ENCODE data around the gene ZNF438. TPM values are rescaled to one million over a fixed set of nuclear protein-coding genes. Genes with fewer than 3 reads are reported as not detected.
"Not testable (repeated sequence)": the region's sequence is repeated elsewhere in the genome, so short reads cannot be mapped to it uniquely, and the experiment has no call there.

ZNF438 gene
- total and polyA plus RNA-seq, 7 donors = 3.9 to 18.9 (median 11.9) TPM

DNA sequence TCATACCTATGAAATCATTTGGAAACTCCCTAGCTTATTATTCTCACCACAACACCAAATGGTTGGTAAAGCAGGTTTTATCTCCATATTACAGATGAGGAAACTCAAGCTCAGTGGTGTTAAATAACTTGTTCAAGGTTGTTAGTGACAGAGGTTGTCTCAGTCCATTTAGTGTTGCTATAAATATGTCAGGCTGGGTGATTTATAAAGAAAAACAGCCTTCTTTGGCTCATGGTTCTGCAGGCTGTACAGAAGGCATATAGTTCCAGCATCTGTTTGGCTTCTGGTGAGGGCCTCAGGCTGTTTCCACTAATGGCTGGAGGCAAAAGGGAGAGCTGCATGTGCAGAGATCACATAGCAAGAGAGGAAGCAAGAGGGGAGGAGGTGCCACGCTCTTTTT lies 96.6 kb downstream of the ZNF438 start:
- intact Hi-C loops (cut with DNase I) = no loop called here
- Histone ChIP-seq H3K36me3 (peaks cover 0 to 4% (median 0%) of the 10 kb centered on the region in 4 donors), H3K9me3 (no peaks in the 10 kb centered on the region), H3K27me3 (no peaks in the 10 kb centered on the region), H3K4me1 (peaks cover 0 to 15% (median 4%) of the 10 kb centered on the region in 4 donors), H3K27ac (peak overlapping the region in 1 of 4 donors; percentile 11), H3K4me3 (no peak overlapping the region)
- TF ChIP-seq POLR2AphosphoS5 (IDR thresholded peaks at IDR 0.05) = no peak
- 87 to 88% methylated on average over 1 of the region's 1 CpG for WGBS, 2 donors
- DNase-seq = no peak

DNA sequence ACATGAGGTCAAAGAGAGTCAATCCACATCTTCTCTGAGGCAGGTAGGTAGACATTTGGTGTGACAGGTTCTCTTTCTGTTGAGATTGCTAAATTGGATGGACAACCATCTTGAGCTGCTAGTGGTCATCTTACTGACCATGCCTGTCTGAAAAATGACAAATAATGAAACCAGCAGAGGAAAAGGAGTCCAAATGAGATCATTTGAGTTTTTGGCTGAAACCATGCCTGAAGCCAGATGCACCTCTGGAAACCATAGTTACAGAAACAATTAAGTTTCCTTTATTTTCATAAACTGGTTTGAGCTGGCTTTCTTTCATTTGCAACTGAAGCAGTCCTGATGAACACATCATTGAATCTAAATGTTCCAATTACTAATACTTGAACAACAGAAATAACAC lies 100.6 kb downstream of the ZNF438 start:
- Histone ChIP-seq H3K27ac (no peak overlapping the region), H3K27me3 (no peaks in the 10 kb centered on the region), H3K4me3 (no peak overlapping the region), H3K4me1 (peaks cover 0 to 7% (median 0%) of the 10 kb centered on the region in 4 donors), H3K9me3 (no peaks in the 10 kb centered on the region), H3K36me3 (peaks cover 0 to 9% (median 2%) of the 10 kb centered on the region in 4 donors)
- TF ChIP-seq POLR2A (IDR thresholded peaks at IDR 0.05) = no peak
- no peak for TF ChIP-seq EP300 (IDR thresholded peaks at IDR 0.05)
- TF ChIP-seq, protein P1, sequence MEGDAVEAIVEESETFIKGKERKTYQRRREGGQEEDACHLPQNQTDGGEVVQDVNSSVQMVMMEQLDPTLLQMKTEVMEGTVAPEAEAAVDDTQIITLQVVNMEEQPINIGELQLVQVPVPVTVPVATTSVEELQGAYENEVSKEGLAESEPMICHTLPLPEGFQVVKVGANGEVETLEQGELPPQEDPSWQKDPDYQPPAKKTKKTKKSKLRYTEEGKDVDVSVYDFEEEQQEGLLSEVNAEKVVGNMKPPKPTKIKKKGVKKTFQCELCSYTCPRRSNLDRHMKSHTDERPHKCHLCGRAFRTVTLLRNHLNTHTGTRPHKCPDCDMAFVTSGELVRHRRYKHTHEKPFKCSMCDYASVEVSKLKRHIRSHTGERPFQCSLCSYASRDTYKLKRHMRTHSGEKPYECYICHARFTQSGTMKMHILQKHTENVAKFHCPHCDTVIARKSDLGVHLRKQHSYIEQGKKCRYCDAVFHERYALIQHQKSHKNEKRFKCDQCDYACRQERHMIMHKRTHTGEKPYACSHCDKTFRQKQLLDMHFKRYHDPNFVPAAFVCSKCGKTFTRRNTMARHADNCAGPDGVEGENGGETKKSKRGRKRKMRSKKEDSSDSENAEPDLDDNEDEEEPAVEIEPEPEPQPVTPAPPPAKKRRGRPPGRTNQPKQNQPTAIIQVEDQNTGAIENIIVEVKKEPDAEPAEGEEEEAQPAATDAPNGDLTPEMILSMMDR (IDR thresholded peaks at IDR 0.05) = no peak
- no peak for TF ChIP-seq POLR2AphosphoS5 (IDR thresholded peaks at IDR 0.05)
- intact Hi-C loops (cut with DNase I) = no loop called here
- no peak for DNase-seq

DNA sequence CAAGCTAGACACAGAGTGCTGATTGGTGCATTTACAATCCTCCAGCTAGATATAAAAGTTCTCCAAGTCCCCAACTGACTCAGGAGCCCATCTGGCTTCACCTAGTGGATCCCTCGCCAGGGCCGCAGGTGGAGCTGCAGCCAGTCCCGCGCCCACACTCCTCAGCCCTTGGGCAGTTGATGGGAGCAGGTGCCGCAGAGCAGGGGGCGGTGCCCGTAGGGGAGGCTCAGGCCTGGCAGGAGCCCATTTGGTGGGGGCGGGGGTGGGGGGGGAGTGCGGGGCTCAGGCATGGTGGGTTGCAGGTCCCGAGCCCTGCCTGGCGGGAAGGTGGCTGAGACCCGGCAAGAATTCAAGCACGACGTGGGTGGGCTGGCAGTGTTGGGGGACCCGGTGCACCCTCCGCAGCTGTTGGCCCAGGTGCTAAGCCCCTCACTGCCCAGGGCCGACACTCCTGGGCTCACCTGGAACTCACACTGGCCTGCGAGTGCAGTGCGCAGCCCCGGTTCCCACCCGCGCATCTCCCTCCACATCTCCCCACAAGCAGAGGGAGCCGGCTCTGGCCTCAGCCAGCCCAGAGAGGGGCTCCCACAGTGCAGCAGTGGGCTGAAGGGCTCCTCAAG lies 101.7 kb downstream of the ZNF438 start:
- Histone ChIP-seq H3K4me1 (peaks cover 0 to 4% (median 0%) of the 10 kb centered on the region in 4 donors), H3K9me3 (no peaks in the 10 kb centered on the region), H3K27ac (no peak overlapping the region), H3K27me3 (no peaks in the 10 kb centered on the region), H3K36me3 (peaks cover 0 to 9% (median 2%) of the 10 kb centered on the region in 4 donors), H3K4me3 (no peak overlapping the region)
- no peak for DNase-seq
- no peak for TF ChIP-seq POLR2A (IDR thresholded peaks at IDR 0.05)
- no peak for TF ChIP-seq EP300 (IDR thresholded peaks at IDR 0.05)
- no peak for TF ChIP-seq POLR2AphosphoS5 (IDR thresholded peaks at IDR 0.05)
- TF ChIP-seq, protein P1 (IDR thresholded peaks at IDR 0.05) = no peak
- 98% methylated on average over 23 of the region's 23 CpGs for WGBS, 2 donors
- intact Hi-C loops (cut with DNase I) = no loop called here

DNA sequence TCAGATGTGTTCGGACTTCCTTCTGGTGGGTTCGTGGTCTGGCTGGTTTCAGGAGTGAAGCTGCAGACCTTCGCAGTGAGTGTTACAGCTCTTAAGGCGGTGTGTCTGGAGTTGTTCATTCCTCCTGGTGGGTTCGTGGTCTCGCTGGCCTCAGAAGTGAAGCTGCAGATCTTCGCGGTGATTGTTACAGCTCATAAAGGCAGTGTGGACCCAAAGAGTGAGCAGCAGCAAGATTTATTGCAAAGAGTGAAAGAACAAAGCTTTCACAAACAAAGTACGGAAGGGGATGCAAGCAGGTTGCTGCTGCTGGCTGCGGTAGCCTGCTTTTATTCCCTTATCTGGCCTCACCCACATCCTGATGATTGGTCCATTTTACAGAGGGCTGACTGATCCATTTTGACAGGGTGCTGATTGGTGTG lies 102.3 kb downstream of the ZNF438 start:
- H3K4me3 ChIP-seq; H3K36me3 ChIP-seq; H3K27ac ChIP-seq; H3K27me3 ChIP-seq; DNase-seq; intact Hi-C loops (cut with DNase I); H3K9me3 ChIP-seq; H3K4me1 ChIP-seq: not testable (repeated sequence)
- 63 to 90% methylated on average over 10 of the region's 10 CpGs for WGBS, 2 donors

DNA sequence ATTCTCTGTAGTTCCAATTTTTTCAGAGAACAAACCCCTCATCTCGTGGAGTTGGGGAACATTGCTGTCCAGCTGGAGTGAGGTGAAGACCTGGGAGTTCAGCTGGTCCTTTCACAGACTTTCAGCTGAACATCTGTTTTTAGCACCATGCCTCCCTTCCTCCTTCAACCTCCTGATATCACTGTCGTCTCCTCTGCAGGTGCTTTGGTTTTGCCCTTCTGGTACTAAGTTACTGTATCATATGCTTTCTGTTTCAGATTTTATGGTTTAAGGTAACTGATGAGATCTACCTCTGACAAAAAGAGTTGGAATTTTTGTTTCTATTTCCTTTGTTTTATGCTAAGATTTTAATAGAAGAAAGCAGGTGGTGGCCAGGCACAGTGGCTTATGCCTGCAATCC lies 102.9 kb downstream of the ZNF438 start:
- TF ChIP-seq POLR2AphosphoS5 (IDR thresholded peaks at IDR 0.05) = no peak
- TF ChIP-seq EP300 (IDR thresholded peaks at IDR 0.05) = no peak
- no peak for TF ChIP-seq POLR2A (IDR thresholded peaks at IDR 0.05)
- TF ChIP-seq, protein P1 (IDR thresholded peaks at IDR 0.05) = no peak
- WGBS, 2 donors = 72 to 87% methylated on average over 2 of the region's 2 CpGs
- intact Hi-C loops (cut with DNase I) = no loop called here

DNA sequence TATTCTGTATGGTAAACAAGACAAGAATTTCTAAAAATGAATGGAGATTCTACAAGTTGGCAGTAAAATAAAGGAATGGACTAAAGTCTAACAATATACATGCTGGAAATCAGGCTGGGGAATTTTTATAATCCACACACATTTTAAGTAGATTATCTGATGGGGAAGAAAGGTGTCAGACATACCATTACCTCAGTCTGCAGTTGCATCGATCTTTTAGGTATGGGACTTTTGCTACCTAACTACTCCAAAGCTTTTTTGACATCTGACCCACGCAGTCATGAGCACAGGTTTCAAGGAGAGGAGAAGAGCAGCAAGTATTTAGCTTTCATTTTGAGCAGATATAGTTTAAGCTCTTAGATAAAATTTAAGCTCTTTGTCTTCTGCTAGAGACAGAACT lies 113.0 kb downstream of the ZNF438 start:
- DNase-seq = no peak
- H3K4me3 ChIP-seq = no peak overlapping the region
- H3K27ac ChIP-seq = no peak overlapping the region
- no peaks in the 10 kb centered on the region for H3K9me3 ChIP-seq
- H3K27me3 ChIP-seq = no peaks in the 10 kb centered on the region
- 95 to 98% methylated on average over 2 of the region's 2 CpGs for WGBS, 2 donors
- TF ChIP-seq, protein P1 (IDR thresholded peaks at IDR 0.05) = no peak
- TF ChIP-seq EP300 (IDR thresholded peaks at IDR 0.05) (no peak), POLR2AphosphoS5 (IDR thresholded peaks at IDR 0.05) (no peak), POLR2A (IDR thresholded peaks at IDR 0.05) (no peak)
- peaks cover 0 to 12% (median 5%) of the 10 kb centered on the region in 4 donors for H3K4me1 ChIP-seq
- no peaks in the 10 kb centered on the region for H3K36me3 ChIP-seq
- intact Hi-C loops (cut with DNase I) = no loop called here

More for the DNA sequence above, 102.9 kb downstream of the ZNF438 start:
- Histone ChIP-seq H3K27me3 (no peaks in the 10 kb centered on the region), H3K36me3 (peaks cover 0 to 9% (median 2%) of the 10 kb centered on the region in 4 donors), H3K4me3 (no peak overlapping the region), H3K4me1 (no peaks in the 10 kb centered on the region), H3K9me3 (no peaks in the 10 kb centered on the region), H3K27ac (no peak overlapping the region)
- no peak for DNase-seq

All from sigmoid colon (tissue), 7 donors.